Left hindlimb (tissue), 1 donor: ENCODE measurements around the gene NUBP1.

Experiments
- DNase-seq: peaks from one replicate; pipeline ENCODE4 v3.0.0-alpha.2; 2018

NUBP1 gene

DNA sequence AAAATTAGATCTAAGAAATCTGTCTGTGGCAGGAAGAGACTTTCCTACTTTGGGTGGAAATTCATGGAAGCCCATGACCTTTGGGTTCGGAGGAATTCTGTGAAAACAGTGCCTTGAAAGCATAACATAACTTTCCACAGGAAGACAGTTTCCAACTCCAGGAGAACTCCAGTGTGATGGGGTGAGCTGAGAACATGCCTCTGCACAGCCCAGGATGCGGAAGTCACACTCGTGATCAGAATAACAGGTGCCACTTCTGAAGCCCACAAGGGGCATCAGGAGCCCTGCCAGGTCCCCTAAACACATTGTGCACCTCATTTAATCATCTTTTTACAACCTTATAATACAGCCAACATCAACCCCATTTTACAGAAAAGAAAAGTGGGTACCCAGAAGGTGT, 65.2 kb downstream of the NUBP1 start:
- no peak for DNase-seq

DNA sequence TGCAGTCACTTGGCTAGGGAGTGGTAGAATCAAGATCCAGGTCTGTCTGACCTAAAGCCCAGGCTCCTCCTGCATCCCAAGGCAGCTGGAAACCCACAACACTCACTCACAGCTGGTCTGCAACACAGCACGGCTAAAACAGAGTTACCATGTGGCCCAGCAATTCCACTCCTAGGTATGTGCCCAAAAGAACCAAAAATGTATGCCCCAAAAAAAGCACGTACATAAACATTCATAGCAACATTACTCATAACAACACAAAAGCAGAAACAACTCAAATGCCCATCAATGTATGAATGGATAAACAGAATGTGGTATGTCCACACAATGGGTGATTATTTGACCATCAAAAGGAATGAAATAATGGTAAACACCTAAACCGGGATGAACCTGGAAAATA, 66.1 kb downstream of the NUBP1 start:
- DNase-seq = no peak

DNA sequence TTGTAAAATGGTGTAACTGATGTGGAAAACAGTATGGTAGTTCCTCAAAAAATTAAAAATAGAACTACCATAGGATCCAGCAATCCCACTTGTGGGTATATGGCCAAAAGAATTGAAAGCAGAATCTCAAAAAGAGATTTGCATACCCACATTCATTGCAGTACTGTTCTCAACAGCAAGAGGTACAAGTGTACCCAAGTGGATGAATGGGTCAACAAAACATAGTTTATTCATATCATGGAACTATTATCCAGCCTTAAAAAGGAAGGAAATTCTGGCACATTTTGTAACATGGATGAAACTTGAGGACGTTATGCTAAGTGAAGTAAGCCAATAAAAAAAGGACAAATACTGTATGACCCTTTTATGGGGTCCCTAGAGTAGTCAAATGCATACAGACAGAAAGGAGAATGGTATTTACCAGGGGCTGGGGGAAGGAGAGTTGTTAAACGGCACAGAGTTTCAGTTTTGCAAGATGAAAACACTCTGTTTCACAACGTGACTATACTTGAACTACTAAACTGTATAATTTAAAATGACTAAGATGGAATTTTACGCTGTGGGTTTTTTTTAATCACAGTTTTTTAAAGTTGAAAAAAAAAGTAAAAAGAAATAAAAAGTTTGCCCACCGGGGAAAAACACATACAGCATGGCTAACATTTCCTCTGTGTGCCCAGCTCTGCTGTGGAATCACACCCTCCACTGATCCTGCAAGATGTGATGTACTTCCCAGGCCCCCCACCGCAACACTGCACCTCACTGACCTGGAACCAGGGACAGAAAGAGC, 68.9 kb downstream of the NUBP1 start:
- no peak for DNase-seq

DNA sequence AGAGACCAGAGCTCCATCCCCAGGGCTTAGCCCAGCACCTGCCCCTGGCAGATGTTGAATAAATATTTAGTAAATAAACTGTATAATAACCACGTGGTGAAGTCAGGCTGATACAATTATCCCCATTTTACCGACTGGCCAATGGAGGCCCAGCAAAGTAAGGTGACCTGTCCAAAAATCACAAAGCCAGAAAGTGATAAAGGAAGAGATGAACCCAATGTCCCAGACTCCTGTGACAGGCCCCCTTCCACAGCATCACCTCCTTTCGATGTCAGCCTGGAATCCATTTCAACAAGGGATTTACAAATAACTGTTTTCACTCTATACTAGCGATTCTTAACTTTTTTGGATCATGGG, 69.4 kb downstream of the NUBP1 start:
- DNase-seq = no peak

DNA sequence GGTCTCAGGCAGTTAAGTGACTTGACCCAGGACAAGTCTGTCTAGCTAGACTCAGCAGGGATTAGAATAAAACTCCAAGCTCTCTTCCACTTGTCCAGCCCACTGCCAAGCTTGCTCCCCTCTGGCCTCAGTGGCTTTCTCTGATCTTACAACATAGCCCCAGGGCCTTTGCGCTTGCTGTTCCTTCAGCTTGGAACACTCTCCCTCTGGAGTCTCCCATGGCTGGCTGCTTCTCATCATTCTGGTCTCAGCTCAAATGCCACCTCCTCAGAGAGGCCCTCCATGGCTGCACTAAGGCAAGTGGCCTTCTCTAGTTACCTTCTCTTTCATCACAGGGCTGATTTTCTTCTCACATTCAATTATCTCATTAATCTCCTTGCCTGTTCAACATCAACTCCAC, 73.9 kb downstream of the NUBP1 start:
- DNase-seq = no peak

DNA sequence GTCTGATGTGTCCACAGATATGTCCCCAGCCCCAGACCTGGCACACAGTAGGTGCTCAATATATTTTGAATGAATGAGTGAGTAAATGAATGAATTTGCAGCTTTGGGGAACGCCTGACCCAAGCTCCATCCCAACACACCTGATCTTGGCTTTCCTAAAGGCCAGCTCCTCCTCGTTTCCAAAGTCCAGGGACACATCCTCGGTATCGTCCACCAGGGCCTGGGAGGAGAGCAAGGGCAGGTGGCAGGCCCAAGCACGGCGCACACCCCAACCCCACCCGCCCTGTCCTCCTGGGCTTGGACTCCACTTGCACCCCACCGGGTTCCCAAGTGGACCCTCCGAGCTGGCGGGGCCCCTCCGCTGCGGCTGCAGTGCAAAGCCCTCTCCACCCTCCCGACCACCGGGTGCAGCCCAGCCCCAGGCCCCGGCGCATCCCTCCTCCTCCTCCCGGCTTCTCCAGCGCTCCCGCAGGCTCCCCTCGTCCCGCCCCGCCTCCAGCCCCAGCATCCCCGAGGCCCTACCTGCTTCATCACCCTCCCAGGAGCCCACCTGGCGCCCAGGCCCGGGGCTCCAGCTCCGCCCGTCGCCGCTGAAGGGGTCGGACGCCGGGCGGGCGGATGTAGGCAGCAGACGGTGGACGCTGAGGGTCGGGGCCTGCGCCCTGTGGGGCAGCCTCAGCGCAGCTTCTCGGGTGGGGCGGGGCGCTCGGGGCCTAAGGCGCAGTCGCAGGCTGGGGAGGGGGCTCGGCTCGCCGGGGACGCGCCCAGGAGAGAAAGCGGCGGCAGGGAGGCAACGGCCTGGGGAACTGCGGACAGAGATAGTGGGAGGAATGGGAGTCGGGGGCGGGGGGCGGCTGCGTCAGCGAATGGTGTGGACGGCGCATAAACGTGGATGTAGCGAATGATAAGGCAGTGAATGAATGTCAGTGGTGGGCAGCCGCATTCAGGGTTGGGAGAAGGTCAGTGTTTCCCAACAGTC, 74.6 kb downstream of the NUBP1 start, which contains the start of gene TVP23A:
TSS of gene TVP23A (minus strand) at position 832 of the 979 bp plus-strand sequence. CDS start at position 531, 301 bp downstream.
- DNase-seq = peak; percentile 47
